IMR-90 (cell line): ENCODE measurements around the gene RPLP1. TPM values are rescaled to one million over a fixed set of nuclear protein-coding genes. Genes with fewer than 3 reads are reported as not detected.

Experiments used
- ATAC-seq: fragments of 200-7000 bp; cut with Tn5 transposase; 2 replicates; pipeline ENCODE4 v1.9.1; 2020; ENCODE audit warnings: low read depth, mild to moderate bottlenecking, moderate library complexity
- BruUV-seq: library from RNA; stranded (reverse); fragments of 400-500 nt; replicated peaks from 2 replicates; lab custom pipeline; 2021; lab: Mats Ljungman, UMichigan
- CTCF ChIA-PET: fragments of 300-600 bp; formaldehyde crosslinking; extraction: SDS; loops from one replicate; lab custom pipeline; 2021; ENCODE audit warnings: antibody characterized with exemption; lab: Yijun Ruan, JAX
- POLR2A ChIA-PET: fragments of 300-600 bp; sonication (Branson Sonifier 250); formaldehyde crosslinking; loops from one replicate; lab custom pipeline; 2022; ENCODE audit warnings: antibody characterized with exemption; ENCODE audit not compliant: unreplicated experiment; lab: Charles Lee
- DNase-seq: peaks from one replicate; pipeline ENCODE4 v3.0.0; 2013
- H2AFZ ChIP-seq: replicated peaks from 2 replicates; pipeline ENCODE3; 2013; ENCODE audit warnings: low read length, mild to moderate bottlenecking; ENCODE audit not compliant: poor library complexity
- H2AK5ac ChIP-seq: 2 replicates; pipeline ENCODE4 v1.6.1; 2013; ENCODE audit warnings: low read depth, low read length, inconsistent platforms
- H2AK9ac ChIP-seq: replicated peaks from 2 replicates; pipeline ENCODE3; 2013; ENCODE audit warnings: mild to moderate bottlenecking, low read depth, low read length, moderate library complexity; ENCODE audit not compliant: poor library complexity
- H2BK120ac ChIP-seq: 2 replicates; pipeline ENCODE4 v1.6.1; 2013; ENCODE audit warnings: low read depth, low read length, inconsistent platforms
- H2BK15ac ChIP-seq: 3 replicates; pipeline ENCODE4 v1.6.1; 2013; ENCODE audit warnings: low read depth, low read length, inconsistent platforms
- H2BK20ac ChIP-seq: 2 replicates; pipeline ENCODE4 v1.6.1; 2013; ENCODE audit warnings: low read depth, mild to moderate bottlenecking, inconsistent platforms, low read length, moderate library complexity
- H2BK5ac ChIP-seq: 2 replicates; pipeline ENCODE4 v1.6.1; 2013; ENCODE audit warnings: mild to moderate bottlenecking, low read depth, low read length, inconsistent platforms; ENCODE audit not compliant: poor library complexity, severe bottlenecking
- H3K14ac ChIP-seq: replicated peaks from 2 replicates; pipeline ENCODE4 v1.6.1; 2013; ENCODE audit warnings: low read depth, low read length, inconsistent platforms
- H3K18ac ChIP-seq: 2 replicates; pipeline ENCODE4 v1.6.1; 2013; ENCODE audit warnings: low read depth, low read length, control low read depth
- H3K23ac ChIP-seq: 2 replicates; pipeline ENCODE4 v1.6.1; 2013; ENCODE audit warnings: low read depth, low read length, inconsistent platforms
- H3K27ac ChIP-seq: 2 replicates; pipeline ENCODE4 v1.5.1; 2013; ENCODE audit warnings: mild to moderate bottlenecking, control low read depth, low read length; ENCODE audit not compliant: insufficient read depth
- H3K27me3 ChIP-seq: 2 replicates; pipeline ENCODE4 v1.6.1; 2013; ENCODE audit warnings: low read length; ENCODE audit not compliant: control insufficient read depth, insufficient read depth
- H3K36me3 ChIP-seq: 2 replicates; pipeline ENCODE4 v1.6.1; 2013; ENCODE audit warnings: low read length, mixed read lengths; ENCODE audit not compliant: control insufficient read depth, insufficient read depth
- H3K4ac ChIP-seq: 2 replicates; pipeline ENCODE4 v1.6.1; 2013; ENCODE audit warnings: low read depth, low read length, inconsistent platforms
- H3K4me1 ChIP-seq: 2 replicates; pipeline ENCODE4 v1.6.1; 2013; ENCODE audit warnings: low read length, mixed read lengths; ENCODE audit not compliant: control insufficient read depth, insufficient read depth
- H3K4me2 ChIP-seq: 2 replicates; pipeline ENCODE4 v1.6.1; 2013; ENCODE audit warnings: low read depth, mild to moderate bottlenecking, control low read depth, low read length, moderate library complexity
- H3K4me3 ChIP-seq: 2 replicates; pipeline ENCODE4 v1.5.1; 2013; ENCODE audit warnings: low read depth, mild to moderate bottlenecking, control low read depth, low read length, moderate library complexity; ENCODE audit not compliant: insufficient read depth
- H3K56ac ChIP-seq: 2 replicates; pipeline ENCODE4 v1.6.1; 2013; ENCODE audit warnings: low read length, inconsistent platforms; ENCODE audit not compliant: insufficient read depth; ENCODE audit errors: extremely low read depth
- H3K79me1 ChIP-seq, 2 experiments: 2 replicates each; pipeline ENCODE4 v1.6.1; 2013; ENCODE audit warnings: low read length in 2 of 2, inconsistent platforms in 1 of 2, low read depth in 1 of 2
- H3K9ac ChIP-seq: 2 replicates; pipeline ENCODE4 v1.6.1; 2013; ENCODE audit warnings: low read depth, low read length, control low read depth
- H3K9me1 ChIP-seq: 2 replicates; pipeline ENCODE4 v1.6.1; 2013; ENCODE audit warnings: low read length, inconsistent platforms; ENCODE audit not compliant: insufficient read depth
- H3K9me3 ChIP-seq: 2 replicates; pipeline ENCODE4 v1.6.1; 2013; ENCODE audit warnings: low read length; ENCODE audit not compliant: control insufficient read depth, insufficient read depth
- H4K20me1 ChIP-seq: 2 replicates; pipeline ENCODE4 v1.6.1; 2013; ENCODE audit warnings: low read length, inconsistent platforms; ENCODE audit not compliant: insufficient read depth
- H4K5ac ChIP-seq: 2 replicates; pipeline ENCODE4 v1.6.1; 2013; ENCODE audit warnings: mild to moderate bottlenecking, low read depth, low read length, control low read depth
- H4K8ac ChIP-seq, 2 experiments: 2 replicates each; pipeline ENCODE4 v1.6.1; 2013; ENCODE audit warnings: low read depth in 2 of 2, low read length in 2 of 2, control low read depth in 1 of 2, inconsistent platforms in 1 of 2
- H4K91ac ChIP-seq: 2 replicates; pipeline ENCODE4 v1.6.1; 2013; ENCODE audit warnings: low read depth, low read length, inconsistent platforms; ENCODE audit not compliant: insufficient read depth
- CEBPB ChIP-seq: IDR thresholded peaks from 2 replicates; pipeline ENCODE4 v1.6.1; 2012; ENCODE audit warnings: low read depth, low read length, improper control_type of control experiment
- CHD1 ChIP-seq: IDR thresholded peaks from 2 replicates; pipeline ENCODE4 v1.6.1; 2012; ENCODE audit warnings: low read depth, low read length, improper control_type of control experiment
- CTCF ChIP-seq: conservative IDR thresholded peaks from 2 replicates; pipeline ENCODE4 v1.5.1; 2012; ENCODE audit warnings: mild to moderate bottlenecking, low read depth, low read length, improper control_type of control experiment
- ELK1 ChIP-seq: fragments of 150-350 bp; IDR thresholded peaks from 2 replicates; pipeline ENCODE4 v1.6.1; 2016; ENCODE audit warnings: low read depth, mild to moderate bottlenecking, low read length, moderate library complexity, borderline replicate concordance
- FOS ChIP-seq: fragments of 150-350 bp; IDR thresholded peaks from 2 replicates; pipeline ENCODE4 v1.6.1; 2016; ENCODE audit warnings: low read depth, low read length
- MAFK ChIP-seq: IDR thresholded peaks from 2 replicates; pipeline ENCODE4 v1.6.1; 2012; ENCODE audit warnings: low read depth, low read length, improper control_type of control experiment
- MAZ ChIP-seq: IDR thresholded peaks from 2 replicates; pipeline ENCODE4 v1.6.1; 2012; ENCODE audit warnings: low read depth, mild to moderate bottlenecking, low read length, improper control_type of control experiment, moderate library complexity, borderline replicate concordance
- MXI1 ChIP-seq: IDR thresholded peaks from 2 replicates; pipeline ENCODE4 v1.6.1; 2012; ENCODE audit warnings: low read depth, mild to moderate bottlenecking, low read length, moderate library complexity, borderline replicate concordance
- POLR2A ChIP-seq: IDR thresholded peaks from 2 replicates; pipeline ENCODE4 v1.6.1; 2012; ENCODE audit warnings: mild to moderate bottlenecking, low read depth, low read length
- RAD21 ChIP-seq: IDR thresholded peaks from 2 replicates; pipeline ENCODE4 v1.6.1; 2012; ENCODE audit warnings: low read length, improper control_type of control experiment
- RCOR1 ChIP-seq: IDR thresholded peaks from 2 replicates; pipeline ENCODE4 v1.6.1; 2012; ENCODE audit warnings: mild to moderate bottlenecking, low read length, improper control_type of control experiment; ENCODE audit not compliant: insufficient replicate concordance
- RFX5 ChIP-seq: IDR thresholded peaks from 2 replicates; pipeline ENCODE4 v1.8.0; 2012; ENCODE audit warnings: low read depth, mild to moderate bottlenecking, low read length, moderate library complexity
- USF2 ChIP-seq: fragments of 150-350 bp; IDR thresholded peaks from 2 replicates; pipeline ENCODE4 v1.6.1; 2017; ENCODE audit warnings: mild to moderate bottlenecking, antibody characterized with exemption, low read length, low read depth
- WGBS, 2 experiments: methylation state at CpG; one replicate each; pipeline versions ENCODE4 v1.1.5 to v1.1.7; 2013; ENCODE audit warnings: missing lambda C conversion rate in 2 of 2; ENCODE audit not compliant: insufficient read length in 1 of 2; ENCODE audit errors: extremely low coverage in 2 of 2; 5-methylcytosine and 5-hydroxymethylcytosine counted together
- dilution Hi-C: fragments of 300-500 bp; cut with HindIII; formaldehyde crosslinking; loops from one replicate; pipeline ENCODE4 v1.14.3; 2018; ENCODE audit warnings: low sequenced_read_pairs; ENCODE audit not compliant: unreplicated experiment
- in situ Hi-C: fragments of 300-500 bp; cut with MboI; formaldehyde crosslinking; loops from 3 replicates; pipeline ENCODE4 v1.14.3; 2019; ENCODE audit warnings: low sequenced_read_pairs, inconsistent platforms, mixed read lengths
- intact Hi-C: fragments of 100-400 bp; cut with micrococcal nuclease; formaldehyde crosslinking; loops from 2 replicates; pipeline ENCODE4 v1.10.0; 2022
- polyA plus RNA-seq, 3 experiments: library from polyadenylated mRNA; depleted of rRNA; stranded (reverse); fragments of >200 nt; gene quantifications; 2 replicates each; pipeline ENCODE4 v1.2.3, GENCODE V29; 2012; ENCODE audit warnings: low replicate concordance in 1 of 3
- total RNA-seq: library from RNA; depleted of rRNA; stranded (reverse); fragments of >200 nt; gene quantifications from 2 replicates; pipeline ENCODE4 v1.2.3, GENCODE V29; 2012

The RPLP1 gene
- total and polyA plus RNA-seq, 2 of the 4 experiments (the other 2 are of a cell fraction) = 97.0 to 1,440 TPM

- no peak overlapping the region for H2BK5ac ChIP-seq
- WGBS, 2 experiments = 80% methylated on average over 1 of the region's 3 CpGs; no CpG with 5 or more reads in 1 of the 2 experiments
- ChIA-PET POLR2A (no interaction called here), CTCF (no interaction called here)
- no TSS peak for BruUV-seq
- no peak overlapping the region for H2AK5ac ChIP-seq
- H3K36me3 ChIP-seq = no peaks in the 10 kb centered on the region
- H4K8ac ChIP-seq = no peak overlapping the region
- peaks cover 54% of the 10 kb centered on the region for H3K27me3 ChIP-seq
- H3K4me3 ChIP-seq = no peak overlapping the region
- TF ChIP-seq MAZ (no peak), ELK1 (no peak), RCOR1 (no peak), CHD1 (no peak), RFX5 (no peak), CEBPB (no peak), MAFK (no peak), FOS (no peak), POLR2A (no peak), MXI1 (no peak), RAD21 (no peak), CTCF (no peak), USF2 (no peak)
- no peak overlapping the region for H3K27ac ChIP-seq
- H2AFZ ChIP-seq = no peak overlapping the region
- H3K9me3 ChIP-seq = no peaks in the 10 kb centered on the region
- H4K91ac ChIP-seq = no peak overlapping the region
- no peak overlapping the region for H4K5ac ChIP-seq
- H3K9ac ChIP-seq = no peak overlapping the region
- ATAC-seq = no peak
- in situ Hi-C loops = no loop called here
- no peak overlapping the region for H3K23ac ChIP-seq
- DNase-seq = no peak
- H4K20me1 ChIP-seq = no peaks in the 10 kb centered on the region
- H2BK15ac ChIP-seq = no peak overlapping the region
- no peaks in the 10 kb centered on the region for H3K9me1 ChIP-seq
- intact Hi-C loops = no loop called here
- no peaks in the 10 kb centered on the region for H3K4me1 ChIP-seq
- H3K56ac ChIP-seq = no peak overlapping the region
- dilution Hi-C loops = no loop called here
- no peak overlapping the region for H3K4me2 ChIP-seq
- no peaks in the 10 kb centered on the region for H3K79me1 ChIP-seq
- H2BK120ac ChIP-seq = no peak overlapping the region
- no peak overlapping the region for H3K14ac ChIP-seq
- no peak overlapping the region for H3K18ac ChIP-seq
- H3K4ac ChIP-seq = no peak overlapping the region
- no peak overlapping the region for H2BK20ac ChIP-seq
- no peak overlapping the region for H2AK9ac ChIP-seq
Measured at GRCh38 chr15:69504352-69505040, 51.9 kb downstream of the RPLP1 start.
